ENCODE data around the gene ST3GAL5. TPM values are rescaled to one million over a fixed set of nuclear protein-coding genes. Genes with fewer than 3 reads are reported as not detected.

The ST3GAL5 gene
- total and polyA plus RNA-seq, 2 experiments from 2014 or later: 3.2 to 7.9 TPM

- no peak for TF ChIP-seq EZH2phosphoT487 (IDR thresholded peaks at IDR 0.05; ENCODE audit: unreplicated experiment)
- no peak for TF ChIP-seq STAT1 (IDR thresholded peaks at IDR 0.05; ENCODE audit: unreplicated experiment)
- no peak for TF ChIP-seq EZH2 (IDR thresholded peaks at IDR 0.05; ENCODE audit: low read depth, unreplicated experiment)
- TF ChIP-seq NANOG (IDR thresholded peaks at IDR 0.05; ENCODE audit: borderline replicate concordance): no peak
- TF ChIP-seq CREB1 (CRISPR knock-in tag; IDR thresholded peaks at IDR 0.05; ENCODE audit: low read depth): no peak
Measured at GRCh38 chr2:85867121-85867520, 21.7 kb downstream of the ST3GAL5 start (continued).

- Mint-ChIP-seq H3K4me1 (peaks cover 12% of the 10 kb centered on the region), H3K9me3 (no peaks in the 10 kb centered on the region), H3K4me3 (no peak overlapping the region), H3K36me3 (ENCODE audit: low read depth) (no peaks in the 10 kb centered on the region), H3K27me3 (ENCODE audit: insufficient read depth, low read depth, poor library complexity) (no peaks in the 10 kb centered on the region), H3K27ac (no peak overlapping the region)
- no peak overlapping the region for H2AFZ ChIP-seq
- DNase-seq (ENCODE audit: low spot score): no peak
- no peaks in the 10 kb centered on the region for H3K79me2 ChIP-seq (replicated peaks; ENCODE audit: insufficient read depth)
- no peak overlapping the region for H3K4me2 ChIP-seq
- no peaks in the 10 kb centered on the region for H3K36me3 ChIP-seq (ENCODE audit: insufficient read depth)
- H3K9me2 ChIP-seq (ENCODE audit: insufficient read depth): no peaks in the 10 kb centered on the region
- no peaks in the 10 kb centered on the region for H3F3A ChIP-seq (replicated peaks; ENCODE audit: low read depth)
- ATAC-seq: no peak
- no peak overlapping the region for H3K4me3 ChIP-seq
- H3K27me3 ChIP-seq (ENCODE audit: insufficient read depth): no peaks in the 10 kb centered on the region
- no peak overlapping the region for H3K27ac ChIP-seq (ENCODE audit: low read depth)
- no peaks in the 10 kb centered on the region for H4K20me1 ChIP-seq (replicated peaks; ENCODE audit: insufficient read depth)
- peaks cover 10% of the 10 kb centered on the region; the same call in 1 of the 2 replicates for H3K4me1 ChIP-seq (ENCODE audit: insufficient read depth)
- TF ChIP-seq EZH2 (IDR thresholded peaks at IDR 0.05; ENCODE audit: low read depth, unreplicated experiment) (no peak), ZNF114 (CRISPR knock-in tag; IDR thresholded peaks at IDR 0.05) (no peak), ETS1 (IDR thresholded peaks at IDR 0.05) (no peak), POLR2AphosphoS5 (IDR thresholded peaks at IDR 0.05; ENCODE audit: low read depth) (no peak), ZNF331 (CRISPR knock-in tag; IDR thresholded peaks at IDR 0.05; ENCODE audit: low read depth) (no peak), EZH2phosphoT487 (IDR thresholded peaks at IDR 0.05; ENCODE audit: unreplicated experiment) (no peak), JUNB (IDR thresholded peaks at IDR 0.05; ENCODE audit: unreplicated experiment) (no peak), NANOG (IDR thresholded peaks at IDR 0.05; ENCODE audit: borderline replicate concordance) (no peak), STAT1 (IDR thresholded peaks at IDR 0.05; ENCODE audit: unreplicated experiment) (no peak), ZNF462 (CRISPR knock-in tag; IDR thresholded peaks at IDR 0.05) (no peak), CREB1 (CRISPR knock-in tag; IDR thresholded peaks at IDR 0.05; ENCODE audit: low read depth) (no peak), CTCF (conservative IDR thresholded peaks at IDR 0.05; ENCODE audit: low read depth in 2 of 2) (no peak)
Measured at GRCh38 chr2:85866165-85866659, 22.6 kb downstream of the ST3GAL5 start.

Data from GM23338 (cell line).